ENCODE results near the gene MAST4.

Gene MAST4

DNA sequence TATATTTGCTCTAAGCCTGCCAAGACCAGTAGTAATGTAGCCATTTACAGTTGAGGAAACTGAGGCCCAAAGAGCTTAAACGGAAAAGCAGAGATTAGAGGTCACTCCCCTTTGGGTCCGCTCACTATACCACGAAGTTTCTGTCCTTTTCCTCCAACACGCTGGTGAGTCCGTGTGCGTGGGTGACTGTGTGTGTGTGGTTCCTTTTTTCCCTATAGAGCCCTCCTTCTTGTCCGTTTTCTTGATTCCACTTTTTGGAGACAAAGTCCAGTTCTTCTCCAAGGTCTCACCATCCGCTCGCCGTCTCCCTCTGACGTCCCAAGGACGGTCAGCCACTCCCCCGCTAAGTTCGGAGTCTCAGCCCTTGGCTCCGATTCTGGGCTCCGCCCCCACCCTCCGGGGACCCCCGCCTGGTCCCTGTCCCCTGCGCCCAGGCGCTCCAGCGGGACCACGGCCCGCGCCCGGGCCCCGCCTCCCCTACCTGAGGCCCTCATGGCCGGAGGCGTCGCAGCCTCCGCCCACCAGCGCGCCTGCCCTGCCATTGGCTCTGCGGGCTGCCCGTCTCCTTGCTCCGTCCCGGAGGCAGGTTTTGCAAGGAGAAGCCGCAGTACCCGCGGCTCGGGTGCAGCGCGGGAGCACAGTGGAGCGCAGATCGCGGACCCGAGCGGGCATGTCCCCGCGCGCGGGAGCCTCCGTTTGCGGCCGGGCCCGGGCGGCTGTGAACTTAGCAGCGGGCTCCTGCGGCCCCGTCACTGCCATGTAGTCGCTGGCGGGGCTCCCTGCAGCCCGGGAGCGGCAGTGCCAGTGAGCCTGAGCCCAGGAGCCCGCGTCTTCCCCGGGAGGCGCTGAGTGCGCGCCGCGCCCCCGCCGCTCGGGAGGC, at the start of gene MAST4:
TSS of gene MAST4 (plus strand) at position 638 of the 880 bp plus-strand sequence. CDS start 263 bp downstream, outside the sequence.
- peak; percentile 54 for DNase-seq (ENCODE audit: low spot score)

DNA sequence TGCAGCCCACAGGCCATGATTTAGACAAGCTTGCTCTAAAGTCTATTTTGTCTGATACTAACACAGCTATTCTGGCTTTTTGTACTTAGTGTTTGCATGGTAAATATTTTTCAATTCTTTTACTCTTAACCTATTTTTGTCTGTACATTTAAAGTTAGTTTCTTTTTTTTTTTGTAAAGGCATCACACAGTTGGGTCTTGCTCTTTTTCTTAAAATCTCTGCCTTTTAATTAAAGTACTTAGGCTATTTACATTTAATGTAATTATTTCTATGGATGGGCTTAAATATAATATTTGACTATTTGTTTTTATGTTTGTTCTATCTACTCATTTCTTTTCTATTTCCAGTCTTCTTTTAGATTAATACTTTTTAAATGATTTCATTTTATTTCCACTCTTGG, 49.7 kb upstream of the MAST4 start:
- DNase-seq (ENCODE audit: low spot score) = no peak

DNA sequence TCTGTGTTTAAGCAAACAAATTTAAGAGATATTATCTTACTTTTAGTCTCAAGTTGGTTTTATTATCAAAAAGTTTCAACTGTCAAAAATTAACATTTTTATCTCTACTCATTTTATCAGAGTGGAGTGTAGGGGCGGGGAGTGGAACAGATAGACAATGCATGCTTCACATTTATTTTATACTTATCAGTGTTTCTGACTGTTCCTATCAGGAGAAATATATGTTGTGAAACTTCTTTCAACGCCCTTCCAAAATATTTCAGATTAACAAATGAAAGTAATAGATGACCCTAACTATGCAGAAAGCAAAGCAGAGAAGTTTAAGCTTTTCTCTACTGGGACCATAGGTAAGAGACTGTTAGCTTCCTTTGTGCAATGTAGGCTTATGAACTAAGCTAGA, 44.9 kb upstream of the MAST4 start:
- no peak for DNase-seq (ENCODE audit: low spot score)

DNA sequence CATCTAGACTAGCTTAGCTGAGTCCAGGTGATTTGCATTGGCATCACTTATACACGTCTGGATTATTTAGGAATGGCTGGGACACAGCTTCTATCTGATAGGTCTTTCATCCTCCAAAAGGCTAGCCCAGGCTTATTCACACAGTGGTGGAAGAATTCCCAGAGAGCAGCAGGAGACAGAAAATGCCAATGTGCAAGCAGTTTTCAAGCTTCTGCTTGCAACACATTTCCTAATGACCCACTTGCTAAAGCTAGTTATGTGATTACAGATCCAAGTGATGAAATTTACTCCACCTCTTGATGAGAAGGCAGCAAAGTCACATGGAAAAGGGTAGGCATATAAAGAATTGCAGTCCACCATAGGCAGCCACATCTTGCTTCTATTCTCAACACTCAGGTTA, 44.2 kb upstream of the MAST4 start:
- DNase-seq (ENCODE audit: low spot score) = no peak

DNA sequence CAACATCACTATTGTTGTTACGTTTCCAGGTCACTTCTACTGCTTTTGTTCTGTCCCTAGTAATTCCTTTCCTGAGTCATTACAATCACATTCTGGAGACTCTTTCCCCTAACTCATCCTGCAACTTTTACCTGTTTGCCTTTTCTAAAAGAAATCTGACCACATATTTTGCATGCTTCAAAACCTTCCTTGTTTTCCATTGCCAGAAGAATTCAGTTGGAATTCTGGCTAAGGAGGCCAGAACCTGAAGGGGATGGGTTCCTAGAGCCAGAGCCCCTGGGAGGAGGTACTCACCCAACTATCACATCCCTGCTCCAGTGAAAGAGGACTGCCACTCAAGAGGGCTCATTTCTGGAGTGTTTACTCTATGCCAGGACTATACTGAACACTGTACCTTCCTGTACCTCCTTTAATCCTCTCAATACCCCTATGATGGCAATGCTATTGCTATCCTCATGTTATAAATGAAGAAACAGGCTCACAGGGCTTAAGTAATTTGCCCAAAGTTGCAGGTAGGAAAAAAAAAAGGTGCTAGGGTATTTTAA, 42.8 kb upstream of the MAST4 start:
- no peak for DNase-seq (ENCODE audit: low spot score)

DNA sequence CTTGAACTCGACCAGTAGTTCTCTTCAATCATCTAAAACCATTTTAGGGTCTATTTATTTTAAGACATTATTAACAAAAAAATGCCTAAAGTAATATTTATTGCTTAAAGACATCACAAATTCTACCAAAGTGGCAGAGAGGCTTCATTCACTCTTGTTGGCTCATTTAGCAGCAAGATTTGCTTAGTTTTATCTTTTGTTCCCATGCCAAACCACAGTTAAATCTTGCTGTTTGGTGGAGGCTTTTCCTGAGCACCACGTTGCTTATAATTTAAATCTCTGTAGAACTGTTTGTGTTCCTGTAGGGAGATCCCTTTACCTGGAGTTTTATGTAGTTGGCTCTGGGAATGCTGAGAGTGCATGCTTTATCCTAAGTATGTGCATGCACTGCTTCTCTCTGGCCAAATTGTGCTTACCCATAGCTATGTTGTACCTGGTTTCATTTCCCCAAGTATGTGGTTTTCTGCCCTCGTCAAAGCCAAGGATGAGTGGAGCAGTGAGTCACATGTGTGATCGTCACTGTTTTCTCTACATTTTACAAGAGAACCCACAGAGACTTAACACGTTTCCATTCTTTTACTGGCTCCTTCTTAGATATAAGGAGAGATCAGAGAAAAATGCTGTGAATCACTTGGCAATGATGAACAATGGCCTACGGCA, 42.1 kb upstream of the MAST4 start:
- DNase-seq (ENCODE audit: low spot score) = peak; percentile 25

DNA sequence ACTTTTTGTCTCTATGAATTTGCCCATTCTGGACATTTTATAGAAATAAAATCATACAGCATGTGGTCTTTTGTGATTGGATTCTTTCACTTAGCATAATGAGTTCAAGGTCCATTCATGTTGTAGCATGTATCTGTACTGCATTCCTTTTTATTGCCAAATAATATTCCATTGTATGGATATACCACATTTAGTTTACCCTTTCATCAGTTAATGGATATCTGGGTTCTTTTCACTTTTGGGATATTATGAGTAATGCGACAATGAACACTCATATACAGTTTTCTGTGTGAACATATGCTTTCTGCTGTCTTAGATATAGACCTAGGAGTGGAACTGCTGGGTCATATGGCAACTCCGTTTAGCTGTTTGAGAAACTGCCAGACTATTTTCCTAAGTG, 41.3 kb upstream of the MAST4 start:
- no peak for DNase-seq (ENCODE audit: low spot score)

DNA sequence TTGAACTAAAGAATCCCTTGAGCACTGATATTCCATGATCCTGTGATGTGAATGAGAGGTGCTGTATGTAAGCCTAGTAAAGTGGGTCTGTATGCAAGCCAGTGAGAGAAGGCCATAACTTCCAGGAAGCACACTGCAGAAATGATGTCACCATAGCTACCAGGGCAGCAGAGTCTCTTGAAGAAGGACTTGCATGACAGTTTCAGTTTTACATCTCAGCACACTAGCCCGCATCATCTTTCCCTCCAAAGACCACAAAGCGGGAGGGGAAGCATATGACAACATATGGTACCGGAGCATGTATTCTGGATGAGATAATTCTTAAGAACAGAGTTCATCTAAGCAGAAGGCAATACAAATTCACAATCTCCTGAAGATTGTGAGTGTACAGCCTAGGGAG, 37.6 kb upstream of the MAST4 start:
- DNase-seq (ENCODE audit: low spot score) = no peak

DNA sequence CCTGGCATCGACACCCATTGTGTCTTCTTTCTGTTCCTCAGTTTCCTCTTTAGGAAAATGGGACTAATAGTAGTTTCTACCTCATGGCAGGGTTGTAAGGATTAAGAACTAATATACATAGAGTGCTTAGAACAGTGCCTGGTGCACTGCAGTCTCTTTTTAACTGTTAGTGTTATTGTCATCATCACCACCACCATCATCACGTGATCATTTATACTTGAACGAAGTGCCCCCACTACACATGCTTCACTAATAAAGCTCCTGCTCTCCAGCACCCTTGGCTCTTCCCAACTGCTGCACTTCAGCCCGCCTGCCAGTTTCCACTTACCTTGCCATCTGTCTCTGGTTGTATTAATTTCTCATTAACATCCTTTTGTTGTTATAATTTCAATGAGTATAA, 35.8 kb upstream of the MAST4 start:
- no peak for DNase-seq (ENCODE audit: low spot score)

DNA sequence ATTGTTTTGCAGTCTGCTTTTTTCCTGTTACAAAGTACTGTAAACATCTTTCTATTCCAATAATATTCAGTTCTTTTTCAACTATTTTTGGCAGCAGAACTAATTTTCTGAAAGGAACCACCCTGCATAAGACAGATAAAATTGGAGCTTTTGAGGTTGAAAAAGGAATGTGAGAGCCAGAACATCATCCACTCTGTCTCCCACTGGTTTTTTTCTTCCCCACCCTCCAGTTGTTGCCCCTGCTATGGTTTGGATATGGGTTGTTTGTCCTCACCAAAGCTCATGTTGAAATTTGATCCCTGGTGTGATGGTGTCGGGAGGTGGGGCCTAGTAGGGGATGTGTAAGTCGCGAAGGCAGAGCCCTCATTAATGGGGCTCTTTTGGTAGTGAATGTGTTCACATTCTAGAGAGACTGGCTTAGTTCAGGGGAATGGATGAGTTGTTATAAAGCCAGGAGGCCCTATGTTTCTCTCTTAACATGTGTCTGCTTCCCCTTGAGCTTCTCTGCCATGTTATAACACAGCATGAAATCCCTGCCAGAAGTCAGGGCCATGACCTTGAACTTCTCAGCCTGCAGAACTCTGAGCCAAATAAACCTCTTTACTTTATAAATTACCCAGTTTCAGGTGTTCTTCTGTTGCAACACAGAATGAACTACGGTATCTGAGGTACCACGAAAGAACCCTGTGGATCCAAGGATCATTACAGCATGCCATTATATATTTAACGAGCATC, 34.8 kb upstream of the MAST4 start:
- no peak for DNase-seq (ENCODE audit: low spot score)

DNA sequence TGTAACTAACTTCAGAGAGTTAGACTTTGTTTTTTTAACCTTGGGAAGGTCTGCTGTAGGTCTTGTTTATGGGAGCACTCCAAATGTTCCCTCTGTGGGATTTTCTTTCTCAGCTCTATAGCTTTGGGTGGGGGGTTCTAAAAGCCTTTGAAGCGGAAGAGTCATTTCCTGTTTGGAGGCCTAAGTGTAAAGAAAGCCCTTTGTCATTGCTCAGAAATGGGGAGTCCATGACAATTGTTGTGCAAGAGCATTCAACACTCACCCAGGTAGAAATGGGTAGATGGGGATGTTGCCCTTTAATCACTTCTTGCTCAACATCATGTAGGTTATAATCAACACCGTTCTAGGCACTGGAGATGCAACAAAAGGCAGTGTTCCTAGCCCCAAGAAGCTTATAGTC, 30.3 kb upstream of the MAST4 start:
- no peak for DNase-seq (ENCODE audit: low spot score)

DNA sequence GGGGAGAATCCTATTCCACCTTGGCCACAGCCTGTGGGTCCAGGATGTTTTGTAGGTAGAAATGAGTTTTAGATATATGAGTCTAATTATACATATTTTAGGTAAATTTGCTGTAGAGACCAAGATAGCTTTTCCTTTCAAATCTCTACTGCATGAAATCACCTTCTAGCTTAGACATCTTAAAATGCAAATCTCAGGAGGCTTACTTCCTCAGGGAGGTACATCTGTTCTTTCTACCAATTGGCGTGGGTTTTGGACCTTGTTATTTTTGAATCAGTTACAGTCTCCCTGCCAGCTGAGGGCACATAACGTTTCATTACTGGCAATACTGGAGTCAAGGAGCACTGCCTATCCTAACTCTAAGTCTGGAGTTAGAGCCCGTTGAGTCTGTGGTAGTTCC, 28.7 kb upstream of the MAST4 start:
- DNase-seq (ENCODE audit: low spot score) = no peak

DNA sequence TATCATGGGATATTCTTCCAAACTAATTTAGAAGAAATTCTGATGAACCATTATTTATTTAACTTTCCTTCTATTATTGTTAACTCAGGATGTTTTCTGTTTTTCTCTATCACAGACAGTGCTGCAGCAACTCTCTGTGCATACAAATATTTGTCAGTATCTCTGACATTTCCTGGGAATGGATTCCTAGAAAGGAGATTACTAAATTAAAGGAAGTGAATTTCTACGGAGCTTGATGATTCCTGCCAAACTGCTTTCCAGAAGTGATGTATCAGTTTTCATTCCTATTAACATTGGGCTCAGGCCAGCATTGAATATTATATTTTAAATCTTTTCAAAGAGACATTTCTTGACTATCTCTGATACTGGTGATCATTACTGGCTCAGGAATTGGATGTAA, 26.0 kb upstream of the MAST4 start:
- DNase-seq (ENCODE audit: low spot score) = no peak

DNA sequence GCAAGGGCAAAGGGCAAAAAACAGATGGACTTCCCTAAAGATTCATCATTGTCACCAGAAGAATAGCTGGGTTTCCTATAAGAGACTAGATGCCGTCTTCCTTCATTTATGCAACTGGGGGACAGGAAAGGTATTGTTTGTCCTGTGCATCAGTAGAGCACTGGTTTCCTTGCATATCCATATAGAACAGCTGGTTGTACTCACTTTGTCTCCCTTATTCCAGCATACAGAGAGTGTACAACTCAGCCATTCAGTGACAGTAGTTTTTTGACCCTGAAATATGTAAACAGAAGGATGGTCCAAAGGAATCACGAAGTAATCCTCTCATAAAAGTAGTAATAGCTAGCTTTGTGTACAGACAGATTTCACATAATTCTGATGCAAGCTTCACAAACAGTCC, 22.5 kb upstream of the MAST4 start:
- DNase-seq (ENCODE audit: low spot score) = no peak

DNA sequence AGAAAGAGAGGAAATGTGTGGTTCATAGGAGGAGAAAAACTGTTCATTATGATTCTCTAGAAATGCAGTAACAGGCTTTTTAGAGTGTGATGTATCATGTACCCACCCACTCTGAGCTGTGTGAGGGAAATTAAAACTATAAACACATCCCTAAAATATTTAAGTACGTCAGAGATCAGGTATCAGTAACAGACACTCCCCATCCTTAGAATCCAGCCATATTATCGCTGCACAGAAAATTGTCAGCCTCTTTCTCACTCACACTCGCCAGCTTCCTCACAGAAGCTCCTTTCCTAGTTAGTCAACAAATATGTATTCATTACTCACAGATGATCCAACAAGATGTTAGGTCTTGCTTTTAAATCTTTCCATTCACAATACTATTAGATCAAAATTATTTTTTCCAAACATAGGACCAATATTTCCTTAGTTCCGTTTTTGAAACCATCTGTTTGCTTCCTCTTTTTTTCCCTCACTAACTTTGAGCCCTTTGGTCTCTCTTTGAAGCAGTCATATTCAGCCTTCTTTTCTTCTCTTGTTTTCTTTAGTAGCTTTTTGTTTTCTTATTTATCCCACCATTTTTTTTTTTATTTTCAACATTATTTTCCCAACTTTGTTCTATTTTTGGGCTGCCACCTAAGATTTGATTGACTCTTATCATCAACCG, 13.6 kb upstream of the MAST4 start:
- no peak for DNase-seq (ENCODE audit: low spot score)

DNA sequence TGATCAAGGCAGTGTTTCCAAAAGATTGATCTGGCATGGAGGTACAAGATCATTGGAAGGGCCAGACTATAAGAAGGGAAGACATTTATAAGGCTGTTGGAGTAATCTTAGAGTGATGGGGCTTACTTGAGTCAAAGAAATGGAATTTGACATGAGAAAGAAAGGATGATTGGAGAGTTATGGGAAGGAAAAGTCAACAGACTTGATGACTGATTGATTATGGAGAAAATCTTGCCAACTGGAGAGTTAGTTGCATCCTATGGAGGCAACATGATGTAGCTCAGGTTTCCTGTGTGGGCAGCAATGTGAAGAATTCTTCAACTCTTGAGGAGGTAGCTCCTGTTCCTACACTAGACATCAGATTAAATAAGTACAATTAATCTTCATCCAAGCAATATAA, 10.9 kb upstream of the MAST4 start:
- DNase-seq (ENCODE audit: low spot score) = no peak

DNA sequence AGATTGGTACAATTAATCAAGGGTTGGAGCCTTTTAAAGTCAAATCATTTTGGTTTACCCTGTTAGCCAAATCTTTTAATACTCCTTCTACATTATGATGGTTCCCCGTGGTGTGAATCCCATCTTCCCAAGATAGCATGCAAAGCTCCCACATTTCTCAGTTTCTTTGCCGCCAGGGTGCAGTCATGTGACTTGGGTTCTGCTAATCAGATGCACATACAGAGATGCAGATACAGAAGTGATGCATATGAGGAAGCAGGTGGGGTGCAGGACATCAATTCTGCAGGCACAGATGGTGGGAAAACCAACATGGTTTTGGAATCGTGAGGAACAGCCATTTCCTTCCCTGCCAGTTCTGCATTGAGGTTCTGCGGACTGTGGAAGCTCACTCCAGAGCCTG, 8.4 kb upstream of the MAST4 start:
- no peak for DNase-seq (ENCODE audit: low spot score)

DNA sequence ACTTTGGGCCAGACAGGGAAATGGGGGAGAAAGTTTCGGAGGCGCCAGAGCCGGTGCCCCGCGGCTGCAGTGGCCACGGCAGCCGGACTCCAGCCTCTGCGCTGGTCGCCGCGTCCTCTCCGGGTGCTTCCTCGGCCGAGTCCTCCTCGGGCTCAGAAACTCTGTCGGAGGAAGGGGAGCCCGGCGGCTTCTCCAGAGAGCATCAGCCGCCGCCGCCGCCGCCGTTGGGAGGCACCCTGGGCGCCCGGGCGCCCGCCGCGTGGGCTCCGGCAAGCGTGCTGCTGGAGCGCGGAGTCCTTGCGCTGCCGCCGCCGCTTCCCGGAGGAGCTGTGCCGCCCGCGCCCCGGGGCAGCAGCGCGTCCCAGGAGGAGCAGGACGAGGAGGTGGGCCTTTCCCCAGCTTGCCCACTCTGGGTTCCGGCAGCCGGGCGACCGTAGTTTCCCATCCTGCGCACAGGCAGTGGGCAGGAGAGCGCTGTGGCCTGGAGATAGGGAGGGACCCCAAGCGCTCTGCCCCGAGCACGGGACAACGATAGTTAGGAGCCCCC, 516 bp downstream of the MAST4 start:
- DNase-seq (ENCODE audit: low spot score) = no peak

DNA sequence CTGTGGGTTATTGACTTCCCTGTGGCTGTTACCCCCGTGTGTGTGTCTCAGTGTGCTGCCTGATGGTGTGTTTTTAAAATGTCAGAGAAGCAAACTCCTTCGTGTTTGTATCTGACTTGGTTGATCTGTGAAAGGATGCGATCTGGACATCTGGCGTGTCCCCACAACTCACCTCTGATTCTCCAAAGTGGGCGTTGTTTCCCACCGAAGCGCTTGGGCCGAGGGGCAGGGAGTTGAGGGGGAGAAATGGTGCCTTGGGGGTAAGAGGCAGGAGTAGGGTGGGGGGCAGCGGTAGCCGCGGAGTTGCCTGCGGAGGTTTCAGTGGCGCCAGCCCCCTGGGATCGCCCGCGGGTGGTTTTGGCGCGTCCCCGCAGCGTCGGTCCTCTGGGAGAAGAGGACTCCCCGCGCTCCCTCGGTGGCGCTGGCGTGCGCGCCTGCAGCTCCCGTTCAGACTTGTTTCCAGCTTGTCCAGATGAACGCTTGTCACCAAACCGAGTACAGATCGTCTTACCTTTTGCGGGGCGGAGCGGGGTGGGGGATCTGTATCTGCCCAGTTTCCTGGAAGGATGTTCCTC, 1.1 kb downstream of the MAST4 start:
- DNase-seq (ENCODE audit: low spot score) = no peak

DNA sequence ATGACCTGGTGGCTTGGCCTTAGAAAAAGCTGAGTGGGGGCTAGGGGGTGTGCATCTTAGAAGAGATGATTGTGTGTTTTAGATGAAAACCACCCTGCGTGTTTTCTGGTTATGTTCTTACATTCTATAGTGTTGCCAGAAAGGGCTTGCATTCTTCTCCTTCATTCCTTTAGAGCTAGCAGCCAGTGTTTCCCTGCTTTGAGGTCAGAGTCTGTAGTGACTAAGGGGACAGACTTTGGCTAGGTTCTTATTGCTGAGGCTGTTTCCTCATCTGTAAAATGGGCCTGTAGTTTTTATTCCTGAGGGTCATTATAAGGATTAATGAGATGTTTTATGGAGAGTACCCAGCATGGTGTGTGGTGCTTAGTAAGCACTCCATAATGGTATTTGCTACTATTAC, 6.4 kb downstream of the MAST4 start:
- DNase-seq (ENCODE audit: low spot score) = no peak

DNA sequence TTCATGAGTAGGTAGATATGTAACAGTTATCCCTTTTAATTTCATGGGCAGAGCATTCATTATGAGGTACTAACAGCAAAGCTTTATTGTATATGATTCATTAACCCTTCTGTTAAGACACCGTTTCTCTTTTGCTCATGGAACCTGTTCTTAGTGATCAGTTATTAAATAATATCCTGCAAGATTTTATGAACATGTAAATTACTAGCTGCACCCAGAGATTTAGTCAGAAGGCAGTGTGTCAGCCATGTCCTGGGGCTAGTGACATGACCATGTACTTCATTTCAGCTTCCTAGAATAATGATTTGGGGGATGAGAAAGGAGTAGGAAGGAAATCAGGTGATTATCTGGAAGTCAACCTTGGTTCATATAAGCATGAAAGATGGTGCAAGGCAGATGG, 7.0 kb downstream of the MAST4 start:
- DNase-seq (ENCODE audit: low spot score) = no peak

Data from pons (tissue), 1 donor.